T1000 (cell line): ENCODE results near the gene ANP32A.

Source experiments
- DNase-seq: peaks from one replicate; lab custom pipeline; 2025; ENCODE audit warnings: mixed read lengths; lab: John Stamatoyannopoulos, UW

Gene ANP32A

DNA sequence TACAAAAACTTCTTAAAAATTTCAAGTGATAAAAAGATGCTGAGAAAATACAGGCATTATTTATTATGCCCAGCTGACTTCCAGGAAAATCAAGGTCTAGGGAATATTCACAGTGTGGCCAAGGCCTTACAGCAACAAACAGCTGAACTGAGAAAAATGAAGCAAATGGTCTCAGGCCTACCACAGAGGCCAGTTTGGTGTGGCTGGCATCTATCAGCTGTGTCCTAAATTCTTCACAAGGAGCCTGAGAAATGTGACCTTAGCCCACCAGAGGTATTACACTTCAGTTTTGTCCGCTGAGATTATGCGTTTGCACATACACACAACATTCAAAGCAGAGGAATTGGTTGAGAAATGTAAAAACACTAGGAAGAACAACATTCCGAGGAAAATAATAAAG lies 77.4 kb downstream of the ANP32A start:
- no peak for DNase-seq

DNA sequence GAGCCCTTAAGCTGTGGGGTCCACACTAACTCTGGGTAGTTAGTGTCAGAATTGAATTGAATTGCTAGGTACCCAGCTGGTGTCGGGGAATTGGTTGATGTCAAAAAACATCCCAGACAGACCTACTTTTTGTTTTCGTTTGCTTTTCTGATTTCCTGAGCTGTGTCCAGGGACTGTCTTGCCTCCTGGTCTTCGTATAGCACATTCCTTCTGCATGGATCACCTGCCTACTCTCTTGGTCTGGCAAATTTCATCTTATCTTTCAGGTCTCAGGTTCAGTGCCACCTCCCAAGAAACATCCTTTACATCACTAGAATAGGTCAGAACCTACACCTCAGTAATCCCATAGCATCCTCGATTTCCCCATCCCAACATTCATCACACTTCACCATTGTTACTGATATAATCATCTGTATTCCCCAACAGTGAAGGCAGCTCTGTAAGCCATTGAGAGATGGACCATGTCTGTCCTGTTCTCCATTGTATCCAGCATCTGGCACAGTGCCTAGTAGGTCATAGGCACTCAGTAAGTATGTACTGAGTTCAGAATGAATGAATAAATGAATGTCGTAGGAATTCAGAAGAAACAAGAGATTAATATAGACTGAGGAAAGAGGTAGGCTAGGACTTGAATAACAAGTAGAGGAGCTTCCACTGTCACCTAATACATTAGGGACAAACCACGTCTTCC lies 81.2 kb downstream of the ANP32A start:
- DNase-seq, result no peak

DNA sequence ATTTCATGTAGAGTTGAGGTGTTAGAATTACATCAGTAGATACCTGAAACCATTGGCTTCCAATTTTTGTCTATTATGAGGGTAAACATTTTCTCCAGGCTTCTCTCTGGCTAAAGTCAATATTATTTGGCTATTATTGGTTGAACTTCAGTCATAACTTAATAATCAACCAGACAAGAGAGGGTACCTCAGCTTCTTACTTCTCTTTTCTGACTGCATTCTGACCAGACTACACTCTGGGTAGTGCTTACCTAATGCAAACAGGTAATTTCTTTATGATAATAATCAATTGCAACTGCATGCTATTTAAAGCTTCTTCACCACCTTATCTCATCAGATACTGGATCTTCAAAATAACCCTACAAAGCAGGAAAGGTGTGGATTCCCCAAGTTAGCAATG lies 85.1 kb downstream of the ANP32A start:
- DNase-seq, result no peak

DNA sequence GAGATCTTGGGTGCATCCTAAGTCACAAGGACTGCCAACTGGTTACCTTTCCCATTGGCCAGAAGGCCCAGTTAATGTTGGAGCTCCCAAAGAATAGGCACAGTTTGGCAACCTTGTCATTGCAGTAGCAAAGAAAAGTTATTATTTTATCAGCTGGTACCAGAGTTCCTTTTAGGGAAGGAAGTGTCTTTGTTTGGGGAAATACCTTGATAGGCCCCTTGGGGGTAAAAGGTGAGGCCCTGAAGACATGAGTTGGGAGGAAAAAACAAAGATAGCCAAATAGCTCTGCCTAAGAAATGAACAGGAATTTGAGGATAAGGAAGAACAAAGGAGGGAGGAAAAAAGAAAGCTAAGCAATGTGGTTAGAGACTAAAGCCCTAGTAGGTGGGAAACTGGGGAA lies 85.8 kb downstream of the ANP32A start:
- no peak for DNase-seq

DNA sequence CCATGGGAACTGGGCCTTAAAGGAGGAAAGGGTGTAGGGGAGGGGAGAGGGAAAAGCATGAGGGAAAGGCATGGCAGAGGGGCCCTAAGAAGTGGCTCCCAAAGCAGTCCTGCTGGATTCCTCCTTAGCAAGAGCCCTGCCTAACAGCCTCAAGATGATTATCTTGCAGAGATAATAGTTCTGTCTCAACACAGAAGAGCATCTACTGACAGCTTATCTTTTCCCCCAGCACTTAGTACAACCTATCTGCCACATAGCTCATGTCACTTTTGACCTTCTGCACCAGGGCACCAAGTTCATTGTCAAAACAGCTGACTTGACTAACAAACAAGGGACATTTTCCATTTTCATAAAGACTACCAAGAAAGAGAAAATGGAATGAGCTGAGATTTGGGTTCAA lies 86.3 kb downstream of the ANP32A start:
- DNase-seq, result no peak

DNA sequence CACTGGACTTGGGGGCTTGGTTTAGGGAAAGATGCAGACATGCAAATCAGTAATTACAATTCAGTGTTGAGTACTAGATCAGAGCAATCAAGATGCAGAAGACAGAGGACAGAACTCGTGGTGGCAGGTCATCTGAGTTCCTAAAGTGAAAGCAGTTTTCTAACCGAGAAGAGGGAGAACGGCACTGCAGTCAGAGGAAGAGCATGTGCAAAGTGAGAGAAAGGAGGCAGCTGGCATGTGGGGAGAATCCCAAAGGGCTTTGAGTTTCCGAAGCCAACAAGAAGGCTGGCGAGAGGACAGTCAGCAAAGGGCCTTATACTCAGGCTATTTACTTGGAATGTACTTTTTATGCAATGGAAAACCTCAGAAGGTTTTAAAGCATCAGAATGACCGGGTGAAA lies 87.0 kb downstream of the ANP32A start:
- no peak for DNase-seq

DNA sequence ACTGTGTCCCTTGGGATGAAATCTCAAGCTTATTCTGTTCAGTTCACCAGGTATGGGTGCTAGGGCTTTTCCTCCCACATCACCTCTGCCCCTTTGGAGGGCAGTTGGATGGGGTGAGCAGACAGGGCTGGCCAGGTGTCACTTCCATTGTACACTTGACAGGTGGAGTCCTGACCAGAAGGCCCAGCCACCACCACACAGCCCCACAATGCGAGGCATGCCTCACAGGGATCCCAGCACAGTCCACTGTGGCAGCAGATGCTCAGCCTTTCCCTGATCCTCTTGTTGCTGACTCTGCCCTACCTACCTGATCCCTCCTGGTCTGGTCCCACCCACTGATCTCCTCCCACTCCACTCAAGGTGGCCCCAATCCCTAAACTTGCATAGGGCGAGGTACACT lies 88.2 kb downstream of the ANP32A start:
- no peak for DNase-seq

DNA sequence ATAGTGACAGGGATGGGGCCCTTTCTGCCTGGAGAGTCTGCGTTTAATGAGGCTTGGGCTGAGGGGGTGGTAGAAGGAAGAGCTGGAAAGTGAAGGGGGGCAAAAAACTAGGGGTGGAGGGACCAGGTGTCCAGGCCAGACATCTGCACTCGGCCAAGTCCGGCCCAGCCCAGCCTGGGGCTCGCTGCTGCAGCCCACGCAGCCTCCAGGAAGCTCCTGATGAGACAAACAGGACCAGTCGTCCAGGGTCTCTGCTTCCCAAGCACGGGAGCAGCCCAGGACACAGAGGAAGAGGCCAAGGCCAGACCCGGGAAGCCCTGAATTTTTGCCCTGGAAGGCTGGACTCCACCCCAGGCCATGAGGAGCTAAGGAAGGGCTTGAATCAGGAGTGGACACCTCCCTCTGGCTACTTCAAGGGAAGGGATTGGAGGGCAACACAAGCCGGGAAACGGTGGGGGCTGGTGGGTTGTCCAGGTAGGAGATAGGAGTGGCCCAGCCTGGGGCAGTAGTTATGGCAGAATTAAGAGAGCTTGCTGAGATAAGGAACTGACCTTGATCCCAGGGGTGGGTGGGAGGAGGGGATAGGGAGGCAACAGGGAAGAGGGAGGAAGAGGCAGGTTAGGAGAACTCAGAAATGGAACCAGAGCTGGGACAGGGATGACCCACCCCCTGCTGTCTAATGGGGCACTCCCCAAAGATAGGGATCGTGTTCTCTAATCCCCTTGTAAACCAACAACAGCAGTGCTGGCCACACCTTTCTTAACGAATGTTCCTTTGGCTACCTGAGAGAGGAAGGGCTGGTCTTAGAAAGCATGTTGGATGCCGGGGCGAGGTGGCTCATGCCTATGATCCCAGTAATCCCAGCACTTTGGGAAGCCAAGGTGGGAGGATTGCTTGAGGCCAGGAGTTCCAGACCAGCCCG lies 89.5 kb downstream of the ANP32A start:
- no peak for DNase-seq

DNA sequence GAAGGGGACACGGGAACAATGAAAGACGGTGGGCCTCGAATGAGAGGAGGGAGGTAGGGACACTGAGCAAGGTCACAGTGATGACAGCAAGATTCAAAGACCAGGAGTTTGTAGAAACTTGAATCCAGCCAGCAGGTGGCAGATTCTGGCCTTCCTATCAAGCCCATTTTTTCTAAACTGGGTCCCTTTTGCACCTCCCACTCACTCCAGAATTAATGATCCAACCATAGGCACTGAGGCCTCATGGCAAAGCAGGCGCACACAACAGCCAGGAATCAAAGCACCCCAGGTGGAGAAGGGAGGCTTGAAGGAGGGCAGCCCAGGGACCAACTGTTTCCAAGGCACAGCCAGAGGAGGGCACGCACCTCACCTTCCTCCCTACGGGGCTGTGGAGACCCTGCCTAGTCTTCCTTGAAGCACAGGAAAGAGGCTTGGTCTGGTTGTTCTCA lies 90.2 kb downstream of the ANP32A start:
- DNase-seq, result no peak

DNA sequence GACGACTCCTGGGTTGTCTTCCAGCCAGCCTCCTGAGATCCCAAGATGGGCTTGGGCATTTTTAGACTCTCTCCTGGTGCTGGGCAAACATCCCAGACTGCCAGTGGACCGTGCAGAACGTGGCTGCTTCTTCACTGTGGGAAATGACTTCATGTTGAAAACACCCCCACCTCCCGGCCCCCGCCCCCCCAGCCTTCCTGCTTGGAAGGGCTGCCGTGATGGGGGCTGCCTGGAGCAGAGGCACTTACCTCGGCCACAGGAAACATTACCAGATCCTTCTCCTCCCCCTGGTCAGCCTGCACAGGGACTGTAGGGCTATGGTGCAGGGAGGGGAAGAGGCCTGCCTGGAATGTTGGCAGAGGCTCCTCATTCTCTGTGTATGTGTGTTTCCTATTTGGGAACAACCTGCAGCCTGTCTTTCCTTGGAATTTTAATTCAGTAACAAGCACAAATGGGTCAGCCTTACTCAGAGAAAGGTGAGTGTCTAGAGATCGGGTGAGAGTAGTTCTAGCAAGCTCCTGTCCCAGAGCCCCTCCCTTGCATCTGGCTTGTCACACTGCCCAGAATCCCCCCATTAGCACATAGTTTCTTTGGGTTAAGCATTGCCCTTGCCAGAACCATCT lies 90.8 kb downstream of the ANP32A start:
- no peak for DNase-seq
